Motor neuron (in vitro differentiated cells): Measurements from ENCODE around the gene AMMECR1. TPM values are rescaled to one million over a fixed set of nuclear protein-coding genes. Genes with fewer than 3 reads are reported as not detected.
"Not testable (repeated sequence)": the region's sequence is repeated elsewhere in the genome, so short reads cannot be mapped to it uniquely, and the experiment has no call there.

Source experiments
- ATAC-seq, 8 experiments: fragments of 200-7000 bp; cut with Tn5 transposase; replicated peaks in 6 of 8; 2 replicates each; pipeline ENCODE4 v1.8.0; 2021; ENCODE audit warnings: mild to moderate bottlenecking in 8 of 8, moderate library complexity in 8 of 8
- H3K27ac ChIP-seq, 2 donors: fragments of 250-450 bp; sonication (Bioruptor Pico); 2 replicates each; pipeline ENCODE4 v1.9.0; 2021; ENCODE audit warnings: antibody characterized with exemption in 2 of 2, mild to moderate bottlenecking in 2 of 2, moderate library complexity in 1 of 2
- H3K4me1 ChIP-seq, 2 donors: fragments of 250-450 bp; sonication (Bioruptor Pico); replicated peaks in 1 of 2; 2 replicates each; pipeline ENCODE4 v1.6.1; 2021; ENCODE audit warnings: antibody characterized with exemption in 2 of 2, mild to moderate bottlenecking in 2 of 2, moderate library complexity in 1 of 2
- H3K4me3 ChIP-seq, 5 donors: fragments of 250-450 bp; sonication (Bioruptor Pico); 2 replicates each; pipeline ENCODE4 v1.9.0; 2021; ENCODE audit warnings: antibody characterized with exemption in 5 of 5, mild to moderate bottlenecking in 5 of 5, moderate library complexity in 4 of 5
- WGBS, 10 experiments: fragments of 450-650 bp; shearing (Covaris generic); methylation state at CpG; one replicate each; pipeline ENCODE4 v1.0.0; 2022; 5-methylcytosine and 5-hydroxymethylcytosine counted together
- in situ Hi-C, 9 experiments: fragments of 400-800 bp; cut with MboI; loops; one replicate each; pipeline ENCODE4 v1.15.0; 2021; ENCODE audit warnings: low sequenced_read_pairs in 9 of 9, low pct_unique_long_range_greater_than_20kb in 2 of 9; ENCODE audit not compliant: unreplicated experiment in 9 of 9
- total RNA-seq, 8 experiments: library from RNA; unstranded; fragments of 300-600 nt; gene quantifications; 2 replicates each; pipeline versions ENCODE4 v1.2.3 to v1.2.4, GENCODE V29; 2022

The AMMECR1 gene
- total RNA-seq, result 1 to 10 TPM; 3.3 to 9.9 (median 5.9) TPM

DNA sequence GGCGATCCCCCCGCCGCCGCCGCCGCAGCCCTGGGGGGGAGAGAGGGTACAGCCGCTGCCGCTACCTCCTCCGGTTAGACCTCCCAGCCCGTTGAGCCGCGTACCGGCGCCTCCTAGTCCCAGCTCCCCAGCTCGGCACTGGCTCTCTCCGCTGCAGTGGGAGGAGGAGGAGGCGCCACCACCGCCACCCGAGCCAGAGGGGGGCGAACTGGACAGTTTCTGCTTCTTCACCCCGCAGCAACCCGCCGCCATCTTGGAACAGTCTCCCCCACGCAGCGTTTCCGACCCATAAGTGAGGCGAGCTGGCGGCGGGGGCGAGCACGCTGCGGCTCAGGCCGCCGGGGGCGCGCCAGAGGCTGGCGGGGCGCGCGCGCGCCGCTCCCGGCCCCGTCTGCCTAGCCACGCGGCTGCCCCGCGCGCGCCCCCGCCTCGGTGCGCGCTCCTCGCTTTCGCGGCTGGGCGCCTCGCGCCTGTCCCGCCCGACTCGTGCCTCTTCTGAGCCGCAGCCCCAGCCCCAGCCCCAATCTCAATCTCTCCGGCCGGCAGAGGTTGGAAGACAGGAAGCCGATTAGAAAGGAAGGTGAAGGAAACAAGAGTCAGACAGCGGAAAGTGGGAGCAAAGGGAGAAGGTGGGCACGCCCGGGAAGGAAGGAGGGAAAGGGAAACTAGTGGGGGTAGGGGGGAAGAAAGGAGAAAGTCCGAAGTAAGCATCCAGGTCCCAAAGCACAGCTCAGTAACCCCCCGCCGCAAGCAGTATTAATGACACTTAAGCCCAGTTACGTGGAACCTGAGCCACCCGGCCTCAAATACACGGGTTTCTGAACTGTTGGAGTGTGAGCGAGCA is at the start of gene AMMECR1:
Gene AMMECR1 (minus strand): TSS at position 266 of the 844 bp plus-strand sequence. CDS start 14 bp downstream, at position 252.
- Histone ChIP-seq H3K4me1 (peaks cover 0 to 5% of the 10 kb centered on the region in 2 donors), H3K4me3 (peak within 1 kb of the TSS; percentile 61 to 75 (median 73)), H3K27ac (peak within 1 kb of the TSS; percentile 82)
- WGBS, 10 experiments, result 0 to 40% (median 25%) methylated on average over 1 to 5 of the region's 78 CpGs; no CpG with 5 or more reads in 7 of the 10 experiments
- ATAC-seq, result peak; percentile 85 to 94 (median 88)
- in situ Hi-C loops, result loop anchor here in 1 of 9 experiments (25.0 kb wide), 1 partner anchor 156 kb away; no protein-coding TSS in a partner anchor

DNA sequence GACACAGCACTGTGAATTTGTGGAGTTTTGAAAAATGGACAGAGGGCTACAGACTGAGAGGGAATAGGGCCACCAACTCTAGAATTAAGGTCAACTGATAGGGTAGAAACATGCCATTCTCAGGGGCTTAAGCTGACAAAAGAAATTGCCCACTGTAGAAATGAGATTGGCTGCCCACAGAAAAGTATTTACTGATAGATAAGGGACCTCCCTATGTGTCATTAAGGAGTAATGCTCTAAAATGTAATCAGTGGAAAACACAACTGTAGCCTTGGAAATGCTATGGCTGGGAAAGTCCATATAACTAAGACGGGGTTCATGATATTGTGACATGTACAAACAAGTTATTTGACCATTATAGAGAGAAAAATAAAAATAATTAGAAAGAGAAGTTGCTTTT is 45.4 kb upstream of the AMMECR1 start:
- no peaks in the 10 kb centered on the region for H3K4me1 ChIP-seq
- no peak overlapping the region for H3K27ac ChIP-seq
- H3K4me3 ChIP-seq, result no peak overlapping the region
- in situ Hi-C loops, result no loop called here
- 40 to 100% (median 80%) methylated on average over 1 of the region's 1 CpG; no CpG with 5 or more reads in 3 of the 10 experiments for WGBS, 10 experiments
- ATAC-seq, result no peak

DNA sequence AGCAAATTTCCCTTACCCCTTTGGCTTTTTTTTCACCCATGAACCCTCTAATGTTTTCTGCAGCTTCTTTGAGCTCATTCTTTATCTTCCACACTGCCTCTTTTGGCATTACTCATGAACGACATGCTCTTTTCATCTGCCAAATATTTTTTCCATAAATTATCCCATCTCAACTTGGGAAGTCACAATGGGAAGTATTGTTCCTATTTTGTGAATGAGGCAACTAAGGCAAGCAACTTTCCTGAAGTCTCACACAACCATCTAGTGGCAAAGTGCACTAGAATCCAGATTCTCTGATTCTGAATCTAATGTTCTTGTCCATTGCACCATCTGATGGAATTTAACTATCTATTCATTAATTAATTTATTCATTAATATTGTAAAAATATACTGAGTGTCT is 41.4 kb upstream of the AMMECR1 start:
- no peak overlapping the region for H3K27ac ChIP-seq
- in situ Hi-C loops, result no loop called here
- 0 to 11% (median 7%) methylated on average over 1 of the region's 1 CpG; no CpG with 5 or more reads in 5 of the 10 experiments for WGBS, 10 experiments
- H3K4me1 ChIP-seq, result no peaks in the 10 kb centered on the region
- no peak overlapping the region for H3K4me3 ChIP-seq
- peak in 1 of 8 experiments; percentile 20 for ATAC-seq

DNA sequence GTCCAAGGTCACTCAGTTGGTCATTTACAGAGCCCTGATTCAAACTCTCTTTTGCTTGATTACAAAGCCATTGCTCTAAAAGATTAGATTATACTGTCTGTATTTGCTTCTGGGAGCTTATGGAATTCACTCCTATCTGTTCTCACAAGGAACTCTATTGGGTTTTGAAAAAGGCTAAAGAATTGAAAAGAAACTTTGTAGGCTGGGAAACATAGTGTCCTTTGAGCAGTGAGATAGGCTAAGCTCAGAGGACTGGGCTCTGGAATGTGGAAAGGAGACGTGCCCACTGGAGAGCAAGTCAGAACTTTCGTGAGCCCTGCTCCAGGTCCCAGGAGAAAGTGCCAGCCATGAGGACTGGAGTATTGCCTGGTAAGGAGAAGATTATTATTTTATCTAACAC is 40.7 kb upstream of the AMMECR1 start, which contains the start of gene RTL9:
Gene RTL9 (plus strand): TSS at position 301 of the 400 bp plus-strand sequence. CDS start 91,770 bp downstream, outside the sequence.
- ATAC-seq, result no peak
- Histone ChIP-seq H3K4me1 (no peaks in the 10 kb centered on the region), H3K27ac (no peak within 1 kb of the TSS), H3K4me3 (no peak within 1 kb of the TSS)
- in situ Hi-C loops, result no loop called here
- 43% methylated on average over 2 of the region's 2 CpGs; no CpG with 5 or more reads in 9 of the 10 experiments for WGBS, 10 experiments

DNA sequence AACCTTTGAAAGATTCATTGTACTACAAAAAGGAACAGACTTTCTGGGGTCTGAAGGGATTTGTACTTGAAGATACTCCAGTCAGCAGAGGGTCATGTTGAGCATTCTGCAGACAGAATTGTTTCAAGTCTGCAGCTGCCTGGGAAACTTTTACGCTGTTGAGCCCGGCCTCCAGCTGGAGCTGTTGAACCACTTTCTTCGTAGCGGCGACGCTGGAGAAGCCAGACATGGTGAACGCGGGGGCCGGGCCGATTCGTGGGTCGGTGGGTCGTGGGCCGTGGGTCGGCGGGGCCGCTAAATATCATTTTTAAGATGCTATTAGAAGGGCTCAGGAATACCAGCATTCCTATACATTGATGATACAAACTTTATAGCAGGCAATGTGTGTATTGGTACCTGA is 28.8 kb upstream of the AMMECR1 start:
- no peak for ATAC-seq
- Histone ChIP-seq H3K27ac (no peak overlapping the region), H3K4me1 (no peaks in the 10 kb centered on the region), H3K4me3 (no peak overlapping the region)
- 13 to 79% methylated on average over 3 to 12 of the region's 17 CpGs; no CpG with 5 or more reads in 8 of the 10 experiments for WGBS, 10 experiments
- in situ Hi-C loops, result no loop called here

DNA sequence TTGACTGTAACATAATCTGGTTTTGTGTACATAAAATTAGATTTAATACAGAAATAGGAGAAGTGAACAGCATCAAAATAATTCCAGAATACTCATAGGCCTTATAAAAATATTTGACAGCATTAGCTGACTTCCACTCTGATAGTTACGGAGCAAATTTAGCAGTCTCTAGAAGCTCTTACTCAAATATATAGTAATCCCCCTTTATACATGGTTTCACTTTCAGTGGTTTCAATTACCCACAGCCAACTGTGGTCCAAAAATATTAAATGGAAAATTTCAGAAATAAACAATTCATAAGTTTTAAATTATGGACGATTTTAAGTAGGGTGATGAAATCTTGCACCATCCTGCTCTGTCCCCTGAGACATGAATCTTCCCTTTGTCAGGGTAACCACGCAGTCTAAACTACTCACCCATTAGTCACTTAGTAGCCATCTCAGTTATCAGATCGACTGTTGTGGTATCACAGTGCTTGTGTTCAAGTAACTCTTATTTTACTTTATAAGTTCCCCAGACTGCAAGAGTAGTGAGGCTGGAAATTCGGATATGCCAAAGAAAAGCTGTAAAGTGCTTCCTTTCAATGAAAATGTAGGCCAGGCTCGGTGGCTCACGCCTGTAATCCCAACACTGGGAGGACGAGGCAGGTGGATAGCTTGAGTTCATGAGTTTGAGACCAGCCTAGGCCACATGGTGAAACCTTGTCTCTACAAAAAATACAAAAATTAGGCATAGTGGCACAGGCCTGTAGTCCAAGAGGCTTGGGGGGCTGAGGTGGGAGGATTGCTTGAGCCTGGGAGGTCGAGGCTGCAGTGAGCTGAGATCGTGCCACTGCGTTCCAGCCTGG is 23.5 kb upstream of the AMMECR1 start:
- H3K4me3 ChIP-seq, result no peak overlapping the region
- peak in 4 of 8 experiments; percentile 28 to 78 (median 61) for ATAC-seq
- H3K4me1 ChIP-seq, result no peaks in the 10 kb centered on the region
- in situ Hi-C loops, result no loop called here
- H3K27ac ChIP-seq, result no peak overlapping the region
- WGBS, 10 experiments, result 32 to 100% (median 100%) methylated on average over 1 to 10 of the region's 11 CpGs; no CpG with 5 or more reads in 3 of the 10 experiments

DNA sequence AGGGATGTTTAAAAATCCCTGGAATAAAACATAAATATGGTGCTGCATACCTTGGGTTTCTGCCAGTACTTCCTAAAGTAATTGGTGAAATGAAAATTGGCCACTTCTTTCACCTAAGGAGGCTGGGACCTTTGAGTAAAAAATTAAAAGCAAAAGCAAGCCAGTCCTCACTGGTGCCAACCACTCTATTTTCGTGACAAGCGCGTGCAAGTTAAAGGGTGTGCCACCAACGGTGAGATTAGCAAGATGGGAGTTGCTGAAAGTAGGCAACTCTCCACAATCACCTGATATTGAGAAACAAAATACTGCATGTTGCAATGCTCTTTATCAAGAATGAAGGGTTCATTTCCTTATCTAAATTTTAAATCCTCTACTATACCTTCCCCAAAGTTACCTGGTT is 21.1 kb upstream of the AMMECR1 start:
- Histone ChIP-seq H3K4me1 (no peaks in the 10 kb centered on the region), H3K4me3 (no peak overlapping the region), H3K27ac (no peak overlapping the region)
- in situ Hi-C loops, result no loop called here
- no peak for ATAC-seq
- WGBS, 10 experiments, result 54 to 100% (median 80%) methylated on average over 1 to 4 of the region's 4 CpGs; no CpG with 5 or more reads in 7 of the 10 experiments

DNA sequence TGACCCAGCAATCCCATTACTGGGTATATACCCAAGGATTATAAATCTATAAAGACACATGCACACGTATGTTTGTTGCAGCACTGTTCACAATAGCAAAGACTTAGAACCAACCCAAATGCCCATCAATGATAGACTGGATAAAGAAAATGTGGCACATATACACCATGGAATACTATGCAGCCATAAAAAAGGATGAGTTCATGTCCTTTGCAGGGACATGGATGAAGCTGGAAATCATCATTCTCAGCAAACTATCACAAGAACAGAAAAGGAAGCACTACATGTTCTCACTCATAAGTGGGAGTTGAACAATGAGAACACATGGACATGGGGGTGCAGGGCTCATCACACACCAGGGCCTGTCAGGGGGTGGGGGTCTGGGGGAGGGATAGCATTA is 15.6 kb upstream of the AMMECR1 start:
- H3K4me1 ChIP-seq, H3K27ac ChIP-seq, H3K4me3 ChIP-seq, ATAC-seq, in situ Hi-C loops: not testable (repeated sequence)
- 80% methylated on average over 1 of the region's 1 CpG; no CpG with 5 or more reads in 9 of the 10 experiments for WGBS, 10 experiments

DNA sequence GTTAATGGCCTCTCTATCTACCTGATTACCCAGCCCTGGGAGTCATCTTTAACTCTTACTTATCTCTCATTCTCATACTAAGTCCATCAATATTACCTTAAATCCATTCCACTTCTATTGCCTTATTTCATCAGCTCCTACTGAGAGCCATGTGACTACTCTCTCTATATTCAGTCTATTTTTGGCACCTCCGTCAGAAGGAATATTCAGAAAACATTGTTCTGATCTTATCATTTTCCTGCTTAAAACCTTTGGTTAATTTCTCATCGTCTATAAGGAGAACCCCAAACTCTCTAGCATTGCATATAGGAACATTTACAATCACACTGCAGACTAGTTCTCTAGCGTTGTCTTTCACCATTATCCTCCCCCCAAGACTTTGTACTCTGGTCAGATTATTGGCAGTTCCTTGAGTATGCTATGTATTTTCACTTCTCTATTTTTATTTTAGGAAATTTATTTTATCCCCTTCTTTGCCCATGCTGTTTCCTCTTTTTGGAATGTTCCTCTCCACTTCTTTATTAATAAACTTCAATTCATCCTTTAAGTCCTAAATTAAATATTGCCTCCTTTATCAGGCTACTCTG is 13.7 kb upstream of the AMMECR1 start:
- WGBS, 10 experiments, result 53 to 100% (median 83%) methylated on average over 1 to 3 of the region's 3 CpGs; no CpG with 5 or more reads in 3 of the 10 experiments
- ATAC-seq, result no peak
- in situ Hi-C loops, result no loop called here
- Histone ChIP-seq H3K4me3 (no peak overlapping the region), H3K4me1 (no peaks in the 10 kb centered on the region), H3K27ac (no peak overlapping the region)

DNA sequence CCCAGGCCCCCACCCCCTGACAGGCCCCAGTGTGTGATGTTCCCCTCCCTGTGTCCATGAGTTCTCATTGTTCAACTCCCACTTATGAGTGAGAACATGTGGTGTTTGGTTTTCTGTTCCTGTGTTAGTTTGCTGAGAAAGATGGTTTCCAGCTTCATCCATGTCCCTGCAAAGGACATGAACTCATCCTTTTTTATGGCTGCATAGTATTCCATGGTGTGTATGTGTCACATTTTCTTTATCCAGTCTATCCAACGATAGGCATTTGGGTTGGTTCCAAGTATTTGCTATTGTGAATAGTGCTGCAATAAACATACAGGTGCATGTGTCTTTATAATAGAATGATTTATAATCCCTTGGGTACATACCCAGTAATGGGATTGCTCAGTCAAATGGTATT is 10.7 kb upstream of the AMMECR1 start:
- ATAC-seq, H3K4me1 ChIP-seq, H3K4me3 ChIP-seq, H3K27ac ChIP-seq, in situ Hi-C loops: not testable (repeated sequence)
- WGBS, 10 experiments, result 20% methylated on average over 1 of the region's 1 CpG; no CpG with 5 or more reads in 9 of the 10 experiments

DNA sequence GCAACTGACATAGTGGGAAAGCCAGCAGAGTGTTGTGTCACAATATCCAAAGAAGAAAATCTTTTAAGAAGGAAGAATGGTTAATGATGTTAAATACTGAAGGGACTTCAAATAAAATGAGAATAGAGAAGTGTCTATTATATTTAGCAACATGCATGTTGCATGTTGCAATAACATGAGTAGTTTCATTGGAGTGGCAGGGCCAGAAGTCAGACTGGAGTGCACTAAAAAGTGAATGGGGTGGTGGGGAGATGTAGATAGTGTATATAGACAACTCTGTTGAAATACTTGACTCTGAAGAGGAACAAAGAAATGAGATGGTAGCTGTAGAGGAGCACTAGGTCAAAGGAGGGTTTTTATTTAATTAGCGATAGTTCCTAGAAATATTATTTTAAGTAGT is 9.5 kb upstream of the AMMECR1 start:
- ATAC-seq, result no peak
- H3K4me3 ChIP-seq, result no peak overlapping the region
- no peak overlapping the region for H3K27ac ChIP-seq
- in situ Hi-C loops, result no loop called here
- no peaks in the 10 kb centered on the region for H3K4me1 ChIP-seq
- 67 to 100% (median 100%) methylated on average over 1 of the region's 1 CpG; no CpG with 5 or more reads in 4 of the 10 experiments for WGBS, 10 experiments

DNA sequence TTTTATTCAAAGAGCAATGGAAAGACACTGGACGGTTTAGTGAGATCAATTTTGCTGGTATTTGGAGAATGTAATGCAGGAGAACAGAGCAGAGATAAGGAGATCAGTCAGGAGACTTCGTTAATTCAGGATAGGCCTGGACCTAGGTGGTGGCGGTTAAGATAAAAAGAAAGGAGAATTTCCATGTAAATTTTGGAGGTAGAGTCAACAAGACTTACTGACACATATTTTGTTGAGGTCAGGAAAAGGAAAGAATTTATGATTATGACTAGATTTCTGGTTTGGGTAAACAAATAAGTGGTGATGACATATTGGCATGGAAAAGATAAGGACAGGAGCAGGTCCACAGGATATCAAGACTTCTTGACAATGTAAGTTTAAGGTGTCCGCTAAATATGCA is 8.8 kb upstream of the AMMECR1 start:
- Histone ChIP-seq H3K4me3 (no peak overlapping the region), H3K27ac (no peak overlapping the region), H3K4me1 (no peaks in the 10 kb centered on the region)
- 59 to 100% (median 92%) methylated on average over 1 to 4 of the region's 4 CpGs; no CpG with 5 or more reads in 2 of the 10 experiments for WGBS, 10 experiments
- ATAC-seq, result no peak
- in situ Hi-C loops, result no loop called here
